Measurements from ENCODE around the gene PHYHIPL. TPM values are rescaled to one million over a fixed set of nuclear protein-coding genes. Genes with fewer than 3 reads are reported as not detected.

Gene PHYHIPL
- total and polyA plus RNA-seq, 2 of the 4 experiments (the other 2 are of a cell fraction), result not detected

DNA sequence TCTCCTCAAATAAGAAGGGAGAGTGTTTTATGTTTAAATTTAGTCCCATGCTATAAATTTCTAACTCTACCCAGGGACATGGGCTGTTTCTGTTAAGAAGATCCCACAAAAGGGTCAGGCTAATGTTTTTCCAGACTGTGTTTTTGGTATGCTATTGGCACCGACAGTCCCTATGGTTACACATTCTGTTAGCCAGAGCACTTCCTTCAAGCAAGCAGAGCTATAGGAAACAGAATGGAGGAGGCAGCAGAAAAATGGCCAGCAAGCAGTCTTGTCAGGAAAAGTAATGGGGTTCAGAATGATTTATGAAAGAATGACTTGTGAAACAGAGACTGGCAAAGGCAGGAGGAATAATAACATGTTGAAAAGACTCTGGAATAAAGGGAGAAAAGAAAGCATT, 44.8 kb upstream of the PHYHIPL start:
- Histone ChIP-seq H3K9me1 (ENCODE audit: insufficient read depth, low read length) (no peaks in the 10 kb centered on the region), H3K27me3 (ENCODE audit: control insufficient read depth, insufficient read depth, low read length) (no peaks in the 10 kb centered on the region; the same call in 1 of the 2 replicates), H3K23ac (ENCODE audit: low read depth, low read length) (no peak overlapping the region), H2AK9ac (replicated peaks; ENCODE audit: low read depth, low read length, poor library complexity) (no peak overlapping the region), H2BK120ac (ENCODE audit: low read depth, low read length) (no peak overlapping the region), H4K5ac (ENCODE audit: low read depth, low read length) (no peak overlapping the region), H4K20me1 (ENCODE audit: insufficient read depth, low read length) (no peaks in the 10 kb centered on the region), H3K56ac (ENCODE audit: extremely low read depth, insufficient read depth, low read length) (no peak overlapping the region), H4K8ac (ENCODE audit: low read depth in 2 of 2, low read length in 2 of 2) (no peak overlapping the region), H3K4me2 (ENCODE audit: low read depth, low read length) (no peak overlapping the region), H2AFZ (replicated peaks; ENCODE audit: low read length, poor library complexity) (no peak overlapping the region), H3K4me3 (ENCODE audit: insufficient read depth, low read depth, low read length) (no peak overlapping the region), H3K4me1 (ENCODE audit: control insufficient read depth, insufficient read depth, low read length) (no peaks in the 10 kb centered on the region), H3K4ac (ENCODE audit: low read depth, low read length) (no peak overlapping the region), H2BK15ac (ENCODE audit: low read depth, low read length) (no peak overlapping the region), H3K79me1 (ENCODE audit: low read depth in 1 of 2, low read length in 2 of 2) (no peaks in the 10 kb centered on the region), H2BK20ac (ENCODE audit: low read depth, low read length) (no peak overlapping the region), H3K18ac (ENCODE audit: low read depth, low read length) (no peak overlapping the region), H3K9me3 (ENCODE audit: control insufficient read depth, insufficient read depth, low read length) (no peaks in the 10 kb centered on the region), H3K9ac (ENCODE audit: low read depth, low read length) (no peak overlapping the region), H3K14ac (replicated peaks; ENCODE audit: low read depth, low read length) (no peak overlapping the region), H3K36me3 (ENCODE audit: control insufficient read depth, insufficient read depth, low read length) (no peaks in the 10 kb centered on the region), H2AK5ac (ENCODE audit: low read depth, low read length) (no peak overlapping the region), H3K27ac (ENCODE audit: insufficient read depth, low read length) (no peak overlapping the region), H4K91ac (ENCODE audit: insufficient read depth, low read depth, low read length) (no peak overlapping the region), H2BK5ac (ENCODE audit: low read depth, low read length, poor library complexity, severe bottlenecking) (no peak overlapping the region)
- ChIA-PET POLR2A (ENCODE audit: unreplicated experiment) (no interaction called here), CTCF (no interaction called here)
- ATAC-seq (ENCODE audit: low read depth) (no peak), DNase-seq (no peak)
- WGBS, 2 experiments (ENCODE audit: extremely low coverage in 2 of 2, insufficient read length in 1 of 2), result no CpG with 5 or more reads among the region's 1 CpG
- TF ChIP-seq, protein P1, sequence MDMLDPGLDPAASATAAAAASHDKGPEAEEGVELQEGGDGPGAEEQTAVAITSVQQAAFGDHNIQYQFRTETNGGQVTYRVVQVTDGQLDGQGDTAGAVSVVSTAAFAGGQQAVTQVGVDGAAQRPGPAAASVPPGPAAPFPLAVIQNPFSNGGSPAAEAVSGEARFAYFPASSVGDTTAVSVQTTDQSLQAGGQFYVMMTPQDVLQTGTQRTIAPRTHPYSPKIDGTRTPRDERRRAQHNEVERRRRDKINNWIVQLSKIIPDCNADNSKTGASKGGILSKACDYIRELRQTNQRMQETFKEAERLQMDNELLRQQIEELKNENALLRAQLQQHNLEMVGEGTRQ (IDR thresholded peaks at IDR 0.05; ENCODE audit: low read depth, low read length), result no peak
- no peak for TF ChIP-seq FOS (IDR thresholded peaks at IDR 0.05; ENCODE audit: low read depth, low read length)
- TF ChIP-seq RFX5 (IDR thresholded peaks at IDR 0.05; ENCODE audit: low read depth, low read length), result no peak
- TF ChIP-seq POLR2A (IDR thresholded peaks at IDR 0.05; ENCODE audit: low read depth, low read length), result no peak
- no peak for TF ChIP-seq CEBPB (IDR thresholded peaks at IDR 0.05; ENCODE audit: low read depth, low read length)
- TF ChIP-seq, protein P2, sequence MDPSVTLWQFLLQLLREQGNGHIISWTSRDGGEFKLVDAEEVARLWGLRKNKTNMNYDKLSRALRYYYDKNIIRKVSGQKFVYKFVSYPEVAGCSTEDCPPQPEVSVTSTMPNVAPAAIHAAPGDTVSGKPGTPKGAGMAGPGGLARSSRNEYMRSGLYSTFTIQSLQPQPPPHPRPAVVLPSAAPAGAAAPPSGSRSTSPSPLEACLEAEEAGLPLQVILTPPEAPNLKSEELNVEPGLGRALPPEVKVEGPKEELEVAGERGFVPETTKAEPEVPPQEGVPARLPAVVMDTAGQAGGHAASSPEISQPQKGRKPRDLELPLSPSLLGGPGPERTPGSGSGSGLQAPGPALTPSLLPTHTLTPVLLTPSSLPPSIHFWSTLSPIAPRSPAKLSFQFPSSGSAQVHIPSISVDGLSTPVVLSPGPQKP (IDR thresholded peaks at IDR 0.05; ENCODE audit: borderline replicate concordance, low read depth, low read length), result no peak
- BruUV-seq (replicated peaks), result no TSS peak
- in situ Hi-C loops (cut with MboI; ENCODE audit: low sequenced_read_pairs), result no loop called here
- dilution Hi-C loops (cut with HindIII; ENCODE audit: low sequenced_read_pairs, unreplicated experiment), result no loop called here
- intact Hi-C loops (cut with micrococcal nuclease), result no loop called here
